HG03025 (cell line): ENCODE measurements around the gene FANCI.

ENCODE experiments used
- ATAC-seq: cut with Tn5 transposase; IDR thresholded peaks from one replicate; pipeline ENCODE4 v1.9.1; 2021; ENCODE audit warnings: mild to moderate bottlenecking, moderate library complexity; ENCODE audit not compliant: unreplicated experiment, low FRiP score

The FANCI gene

GRCh38 chr15:89356634-89357298, 113.0 kb downstream of the FANCI start:
- no peak for ATAC-seq

- ATAC-seq: no peak
These were observed 114.6 kb downstream of the FANCI start for GRCh38 chr15:89358435-89358754.

- ATAC-seq: peak; percentile 83
These were observed 115.1 kb downstream of the FANCI start for GRCh38 chr15:89358755-89359439.

- no peak for ATAC-seq
These were observed 115.9 kb downstream of the FANCI start for GRCh38 chr15:89359471-89360293.

- ATAC-seq: no peak
These were observed 116.7 kb downstream of the FANCI start for GRCh38 chr15:89360294-89360971.

- ATAC-seq: no peak
These were observed 117.8 kb downstream of the FANCI start for GRCh38 chr15:89361451-89362202.

- no peak for ATAC-seq
These were observed 118.7 kb downstream of the FANCI start for GRCh38 chr15:89362203-89363101.

- no peak for ATAC-seq
These were observed 119.4 kb downstream of the FANCI start for GRCh38 chr15:89363133-89363532.

- ATAC-seq: no peak
These were observed 120.0 kb downstream of the FANCI start for GRCh38 chr15:89363770-89364169.

- ATAC-seq: no peak
These were observed 120.6 kb downstream of the FANCI start for GRCh38 chr15:89364341-89364740.

GRCh38 chr15:89364741-89365450, 121.1 kb downstream of the FANCI start:
- no peak for ATAC-seq

GRCh38 chr15:89365462-89366065, 121.8 kb downstream of the FANCI start:
- no peak for ATAC-seq
